HS-5 (cell line): ENCODE measurements around the gene ZSWIM4.

ENCODE experiments used
- DNase-seq: peaks from one replicate; pipeline ENCODE4 v3.0.0-alpha.2; 2012; ENCODE audit warnings: low read depth

Gene ZSWIM4

DNA sequence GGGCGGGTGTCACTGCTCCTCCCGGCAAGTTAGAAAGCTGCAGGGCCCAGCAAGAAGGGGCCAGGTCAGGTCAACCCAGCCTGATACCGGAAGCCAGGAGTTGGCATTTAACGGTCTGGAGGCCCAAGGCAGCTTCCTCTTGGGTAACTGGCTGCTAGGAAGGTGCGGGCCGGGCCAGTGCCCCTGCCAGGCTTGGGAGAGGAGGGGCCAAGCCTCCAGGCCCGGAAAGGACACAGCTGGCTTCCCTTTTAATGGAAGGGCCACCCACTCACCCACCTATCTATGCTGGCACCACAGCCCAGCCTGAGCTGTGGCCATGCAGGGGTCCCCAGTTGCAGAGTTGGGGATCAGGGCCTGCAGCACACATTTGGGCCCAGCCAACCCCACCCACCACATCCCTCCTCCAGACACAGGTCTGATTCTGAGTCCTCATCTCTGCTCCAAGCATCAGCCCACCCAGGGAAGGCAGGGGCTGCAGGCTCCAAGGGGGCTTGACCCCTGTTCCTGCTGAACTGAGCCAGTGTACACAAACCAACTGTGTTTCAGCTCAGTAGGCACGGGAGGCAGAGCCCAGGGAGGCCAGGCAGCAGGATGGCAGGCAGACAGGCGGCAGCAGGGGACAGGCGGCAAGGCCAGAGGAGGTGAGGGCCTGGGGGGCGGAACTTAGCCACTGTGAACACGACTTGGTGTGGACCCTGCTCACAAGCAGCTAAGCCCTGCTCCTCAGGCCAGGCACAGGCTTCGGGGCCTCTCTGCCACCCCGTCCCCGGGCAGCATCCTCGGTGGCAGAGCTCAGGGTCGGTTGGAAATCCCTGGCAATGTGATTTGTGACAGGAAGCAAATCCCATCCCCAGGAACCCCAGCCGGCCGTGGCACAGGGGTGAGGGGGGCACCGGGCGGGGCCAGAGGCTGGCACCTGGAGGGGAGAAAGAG is 40.8 kb downstream of the ZSWIM4 start:
- DNase-seq: no peak

GRCh38 chr19:13838435-13839129 is 43.3 kb downstream of the ZSWIM4 start:
- DNase-seq: no peak

GRCh38 chr19:13839130-13839937 is 44.1 kb downstream of the ZSWIM4 start:
- DNase-seq: no peak

GRCh38 chr19:13839938-13840304 is 44.7 kb downstream of the ZSWIM4 start:
- no peak for DNase-seq

GRCh38 chr19:13840305-13841085 is 45.3 kb downstream of the ZSWIM4 start:
- DNase-seq: no peak

DNA sequence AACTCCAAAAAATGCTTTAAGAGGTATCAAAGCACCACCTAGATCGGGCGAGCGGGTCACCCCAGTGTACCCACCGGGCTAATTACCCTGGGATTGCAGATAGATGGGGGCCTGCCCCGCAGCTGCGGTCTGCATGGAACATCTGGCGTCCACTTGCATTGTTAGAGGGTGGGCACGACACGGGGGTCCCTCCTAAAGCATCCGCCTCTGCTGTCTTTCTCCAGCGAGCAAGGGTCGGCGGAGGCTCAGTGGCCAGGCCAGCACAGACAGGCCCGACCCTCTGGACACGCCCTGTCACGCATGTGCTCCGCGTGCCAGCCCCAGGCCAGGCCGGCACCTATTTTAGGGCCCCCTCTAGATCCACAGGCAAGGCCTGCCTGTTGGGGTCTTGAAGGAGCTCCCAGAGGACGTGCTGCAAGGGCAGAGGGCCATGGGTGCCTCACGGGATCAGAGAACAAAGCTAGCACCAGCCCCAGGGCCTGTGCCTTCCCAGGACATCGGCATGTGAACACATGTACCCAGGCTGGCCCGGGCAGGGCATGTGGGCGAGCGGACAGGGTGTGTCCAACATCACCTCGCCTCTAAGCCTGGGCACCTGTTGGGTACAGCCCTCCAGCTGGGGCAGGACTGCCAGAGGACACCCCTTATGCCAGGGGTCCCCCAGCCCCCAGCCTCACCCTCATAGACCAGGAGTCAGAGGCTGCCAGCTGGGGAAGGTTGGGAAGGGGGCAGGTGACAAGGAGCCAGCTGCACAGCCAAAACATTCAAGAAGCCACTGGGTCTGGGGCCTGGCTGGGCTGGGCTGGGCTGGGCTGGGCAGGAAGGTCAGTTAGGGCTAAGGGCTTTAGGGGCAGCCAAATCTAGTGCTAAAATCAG is 46.1 kb downstream of the ZSWIM4 start:
- no peak for DNase-seq

DNA sequence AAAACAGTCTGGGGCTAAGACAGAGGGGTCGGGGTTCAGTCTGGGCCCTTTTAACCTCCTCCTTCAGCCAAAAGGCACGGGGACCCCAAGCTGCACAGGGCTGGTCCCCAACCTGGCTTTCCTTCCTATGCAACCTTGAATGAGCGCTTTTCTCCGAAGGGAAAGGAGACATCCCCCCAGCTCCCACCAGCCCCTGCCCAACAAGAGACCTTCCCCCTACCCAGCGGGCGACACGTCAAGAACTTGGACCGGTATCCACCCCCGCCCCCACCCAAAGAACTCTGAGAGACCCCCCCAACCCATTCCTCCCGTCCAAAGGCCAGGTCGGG is 46.7 kb downstream of the ZSWIM4 start:
- no peak for DNase-seq

DNA sequence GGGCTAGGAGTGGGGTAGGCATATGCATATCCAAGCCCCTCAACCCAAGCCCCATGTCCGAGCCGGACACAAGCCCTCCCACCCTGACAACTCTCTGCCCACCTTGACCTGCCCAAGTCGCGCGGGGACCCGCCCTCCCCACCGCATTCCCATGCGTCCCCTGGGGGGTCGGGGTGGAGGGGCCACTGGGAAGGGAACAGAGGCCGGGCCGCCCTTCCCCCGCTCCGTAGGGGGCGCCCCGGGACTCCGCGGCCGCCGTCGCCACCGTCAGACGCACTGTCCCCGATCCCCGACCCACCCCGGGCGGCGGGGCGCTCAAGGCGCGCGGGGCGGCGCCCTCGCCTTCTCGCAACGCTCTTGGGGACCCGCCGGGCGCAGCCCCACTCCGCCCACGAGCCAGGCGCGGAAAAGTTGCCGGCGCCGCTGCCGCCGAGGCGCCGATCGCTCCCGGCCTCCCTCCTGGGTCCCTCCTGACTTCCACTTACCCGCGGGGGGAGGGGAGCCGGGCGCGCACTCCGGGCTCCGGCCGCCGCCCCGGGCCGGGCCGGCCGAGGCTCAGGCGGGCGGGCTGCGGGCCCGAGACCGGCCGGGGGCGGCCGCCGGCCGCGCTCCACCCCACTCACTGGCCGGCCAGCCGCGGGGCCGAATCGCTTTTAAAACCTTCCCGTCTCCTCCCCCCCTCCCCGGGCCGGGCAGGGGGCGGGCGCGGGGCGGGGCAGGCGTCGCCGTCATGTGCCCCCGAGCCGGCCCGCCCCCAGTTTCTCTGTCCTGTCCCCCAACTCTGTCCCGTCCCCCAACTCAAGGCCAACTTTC is 47.3 kb downstream of the ZSWIM4 start:
- no peak for DNase-seq

DNA sequence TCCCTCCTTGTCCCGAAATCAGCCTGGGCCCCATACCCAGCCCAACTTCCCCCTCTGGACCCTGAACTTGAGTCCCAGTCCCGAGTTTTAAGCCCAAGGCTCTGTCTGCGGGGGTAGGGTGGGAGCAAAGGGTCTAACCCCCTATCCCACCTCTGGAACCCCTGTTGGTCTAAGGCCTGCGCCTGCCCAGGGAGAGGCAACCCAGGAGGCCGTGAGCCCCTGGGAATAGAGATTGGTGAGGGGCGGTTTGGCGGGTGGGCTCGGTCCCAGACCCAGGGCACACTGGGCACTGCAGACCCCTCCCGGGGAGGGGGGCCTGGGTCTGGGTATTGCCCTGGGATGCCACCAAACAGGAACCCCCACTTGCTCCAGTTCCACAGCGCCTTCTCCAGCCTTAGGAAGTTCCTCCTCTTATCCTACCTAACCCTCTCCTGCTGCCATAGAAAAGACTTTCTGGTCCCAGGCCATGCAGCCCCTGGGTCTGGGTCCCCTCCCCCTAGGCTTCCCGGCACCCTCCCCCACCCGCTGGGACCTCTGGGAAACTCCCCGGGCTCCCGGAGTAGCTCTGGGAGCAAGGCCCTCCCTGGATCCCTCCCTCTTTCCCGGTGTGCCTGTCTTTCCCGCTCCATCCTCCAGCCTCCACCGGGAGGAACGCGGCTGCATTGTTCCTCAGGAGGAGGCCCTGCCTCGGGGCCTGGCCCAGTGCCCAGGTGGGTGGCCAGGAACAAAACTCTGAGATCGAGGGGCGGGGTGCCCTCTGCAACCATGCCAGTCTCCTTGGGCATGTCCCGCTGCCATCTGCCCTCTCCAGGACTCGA is 48.1 kb downstream of the ZSWIM4 start:
- no peak for DNase-seq

GRCh38 chr19:13844130-13844631 is 48.9 kb downstream of the ZSWIM4 start:
- DNase-seq: no peak

- DNase-seq: peak; percentile 83
Measured at GRCh38 chr19:13846557-13847406, 51.5 kb downstream of the ZSWIM4 start.

- DNase-seq: peak; percentile 74
Measured at GRCh38 chr19:13847407-13848339, 52.4 kb downstream of the ZSWIM4 start.

GRCh38 chr19:13848340-13848677 is 53.1 kb downstream of the ZSWIM4 start:
- no peak for DNase-seq

DNA sequence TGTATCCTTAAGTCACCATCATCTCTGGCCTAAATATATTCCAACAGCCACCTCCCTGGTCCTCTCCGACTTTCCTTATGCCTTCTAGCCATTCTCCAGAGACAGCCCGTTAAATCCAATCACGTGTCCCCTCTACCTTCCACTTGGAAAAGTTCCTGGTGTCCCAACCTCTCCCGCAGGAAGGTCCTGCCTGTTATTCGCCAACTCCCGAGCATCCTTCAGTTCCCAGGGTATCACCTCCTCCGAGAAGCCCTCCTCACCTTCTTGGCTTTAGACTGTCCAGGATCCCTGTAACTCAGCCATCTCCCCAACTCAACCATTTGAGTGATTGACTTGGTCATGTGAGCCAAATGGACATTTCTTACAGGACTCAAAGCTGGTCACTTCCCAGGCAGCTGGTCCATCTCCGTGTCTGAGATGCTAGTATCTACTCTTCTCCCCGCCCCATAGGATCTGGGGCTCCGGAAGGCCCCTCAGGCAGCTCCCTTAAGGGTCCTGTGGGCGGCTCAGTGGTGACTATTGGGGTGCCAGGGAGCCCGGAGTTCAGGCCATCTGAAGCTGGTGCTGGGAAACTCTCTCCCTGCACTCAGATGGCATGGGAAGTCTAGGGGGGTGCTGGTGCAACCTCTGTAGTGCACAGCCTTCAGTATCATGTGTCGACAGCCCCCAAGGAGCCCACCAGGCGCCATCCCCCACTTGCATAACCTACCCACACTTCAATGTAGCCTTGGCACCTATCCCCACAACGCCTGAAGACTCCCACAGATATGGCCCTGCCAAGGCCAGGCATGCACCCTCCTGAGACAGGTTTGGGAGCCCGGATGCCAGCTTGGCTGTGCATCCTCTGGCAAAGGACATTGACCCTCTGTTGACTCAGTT is 53.8 kb downstream of the ZSWIM4 start:
- DNase-seq: no peak

GRCh38 chr19:13849991-13850909 is 55.0 kb downstream of the ZSWIM4 start:
- no peak for DNase-seq
